ENCODE data around the gene GPR45.

DNA sequence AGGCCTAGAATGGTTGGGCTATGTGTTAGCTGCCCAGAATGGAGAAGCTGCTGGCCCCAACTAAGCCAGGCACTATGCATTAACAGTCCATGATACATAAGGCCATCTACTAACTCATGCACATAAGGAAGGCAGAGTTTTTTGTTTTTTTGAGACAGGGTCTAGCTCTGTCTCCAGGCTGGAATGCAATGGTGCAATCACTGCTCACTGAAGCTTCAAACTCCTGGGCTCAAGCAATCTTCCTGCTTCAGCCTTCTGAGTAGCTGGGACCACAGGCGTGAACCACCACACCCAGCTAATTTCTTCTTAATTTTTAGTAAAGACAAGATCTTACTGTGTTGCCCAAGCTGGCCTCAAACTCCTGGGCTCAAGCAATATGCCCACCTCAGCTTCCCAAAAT is 37.6 kb downstream of the GPR45 start:
- TF ChIP-seq CBX1 (IDR thresholded peaks at IDR 0.05; ENCODE audit: low read depth), result no peak
- TF ChIP-seq HDAC6 (IDR thresholded peaks at IDR 0.05; ENCODE audit: low read depth, low read length), result no peak
- TF ChIP-seq, protein P1, sequence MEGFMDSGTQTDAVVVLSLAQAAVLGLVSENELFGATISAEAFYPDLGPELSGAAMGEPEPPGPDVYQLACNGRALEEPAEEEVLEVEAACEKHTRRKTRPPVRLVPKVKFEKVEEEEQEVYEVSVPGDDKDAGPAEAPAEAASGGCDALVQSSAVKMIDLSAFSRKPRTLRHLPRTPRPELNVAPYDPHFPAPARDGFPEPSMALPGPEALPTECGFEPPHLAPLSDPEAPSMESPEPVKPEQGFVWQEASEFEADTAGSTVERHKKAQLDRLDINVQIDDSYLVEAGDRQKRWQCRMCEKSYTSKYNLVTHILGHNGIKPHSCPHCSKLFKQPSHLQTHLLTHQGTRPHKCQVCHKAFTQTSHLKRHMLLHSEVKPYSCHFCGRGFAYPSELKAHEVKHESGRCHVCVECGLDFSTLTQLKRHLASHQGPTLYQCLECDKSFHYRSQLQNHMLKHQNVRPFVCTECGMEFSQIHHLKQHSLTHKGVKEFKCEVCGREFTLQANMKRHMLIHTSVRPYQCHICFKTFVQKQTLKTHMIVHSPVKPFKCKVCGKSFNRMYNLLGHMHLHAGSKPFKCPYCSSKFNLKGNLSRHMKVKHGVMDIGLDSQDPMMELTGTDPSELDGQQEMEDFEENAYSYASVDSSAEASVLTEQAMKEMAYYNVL (CRISPR knock-in tag; IDR thresholded peaks at IDR 0.05; ENCODE audit: borderline replicate concordance), result no peak
- no peak for TF ChIP-seq HOXA3 (CRISPR knock-in tag; IDR thresholded peaks at IDR 0.05)
- TF ChIP-seq, protein P2, sequence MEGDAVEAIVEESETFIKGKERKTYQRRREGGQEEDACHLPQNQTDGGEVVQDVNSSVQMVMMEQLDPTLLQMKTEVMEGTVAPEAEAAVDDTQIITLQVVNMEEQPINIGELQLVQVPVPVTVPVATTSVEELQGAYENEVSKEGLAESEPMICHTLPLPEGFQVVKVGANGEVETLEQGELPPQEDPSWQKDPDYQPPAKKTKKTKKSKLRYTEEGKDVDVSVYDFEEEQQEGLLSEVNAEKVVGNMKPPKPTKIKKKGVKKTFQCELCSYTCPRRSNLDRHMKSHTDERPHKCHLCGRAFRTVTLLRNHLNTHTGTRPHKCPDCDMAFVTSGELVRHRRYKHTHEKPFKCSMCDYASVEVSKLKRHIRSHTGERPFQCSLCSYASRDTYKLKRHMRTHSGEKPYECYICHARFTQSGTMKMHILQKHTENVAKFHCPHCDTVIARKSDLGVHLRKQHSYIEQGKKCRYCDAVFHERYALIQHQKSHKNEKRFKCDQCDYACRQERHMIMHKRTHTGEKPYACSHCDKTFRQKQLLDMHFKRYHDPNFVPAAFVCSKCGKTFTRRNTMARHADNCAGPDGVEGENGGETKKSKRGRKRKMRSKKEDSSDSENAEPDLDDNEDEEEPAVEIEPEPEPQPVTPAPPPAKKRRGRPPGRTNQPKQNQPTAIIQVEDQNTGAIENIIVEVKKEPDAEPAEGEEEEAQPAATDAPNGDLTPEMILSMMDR (CRISPR knock-in tag; IDR thresholded peaks at IDR 0.05), result no peak
- TF ChIP-seq SKI (IDR thresholded peaks at IDR 0.05; ENCODE audit: partially characterized antibody), result no peak
- TF ChIP-seq ARNTL (CRISPR knock-in tag; IDR thresholded peaks at IDR 0.05), result no peak
- TF ChIP-seq ZNF251 (CRISPR knock-in tag; IDR thresholded peaks at IDR 0.05), result no peak
- no peak for TF ChIP-seq TCF7L2 (IDR thresholded peaks at IDR 0.05; ENCODE audit: low read depth, low read length)
- TF ChIP-seq NR2C2 (CRISPR knock-in tag; IDR thresholded peaks at IDR 0.05; ENCODE audit: borderline replicate concordance), result no peak
